GM12878 (cell line): ENCODE measurements around the gene NUP214.

Source experiments
- CTCF ChIP-seq, 3 experiments: IDR thresholded peaks in 2 of 3; conservative IDR thresholded peaks in 1 of 3; 2 replicates each; pipeline ENCODE4 v1.5.1; 2011; ENCODE audit warnings: low read depth in 3 of 3, low read length in 3 of 3, mild to moderate bottlenecking in 3 of 3, control low read depth in 2 of 3, moderate library complexity in 2 of 3, inconsistent platforms in 1 of 3, mixed read lengths in 1 of 3; ENCODE audit not compliant: control insufficient read depth in 2 of 3, insufficient read depth in 1 of 3; ENCODE audit errors: extremely low read depth in 1 of 3
- POU2F2 ChIP-seq: IDR thresholded peaks from 3 replicates; pipeline ENCODE4 v1.6.1; 2011; ENCODE audit warnings: low read depth, mild to moderate bottlenecking, low read length, borderline replicate concordance
- RAD21 ChIP-seq: IDR thresholded peaks from 2 replicates; pipeline ENCODE4 v1.6.1; 2011; ENCODE audit warnings: mild to moderate bottlenecking, low read depth, low read length, moderate library complexity; ENCODE audit not compliant: insufficient read depth
- SMC3 ChIP-seq: IDR thresholded peaks from 2 replicates; pipeline ENCODE4 v1.6.1; 2011; ENCODE audit warnings: low read length, improper control_type of control experiment, borderline replicate concordance
- YY1 ChIP-seq: IDR thresholded peaks from 2 replicates; pipeline ENCODE4 v1.6.1; 2011; ENCODE audit warnings: low read depth, mild to moderate bottlenecking, low read length
- ZNF274 ChIP-seq: IDR thresholded peaks from one replicate; pipeline ENCODE4 v1.8.0; 2011; ENCODE audit not compliant: insufficient read length, insufficient read depth

- TF ChIP-seq SMC3, result no peak
- no peak for TF ChIP-seq YY1
- TF ChIP-seq CTCF (IDR thresholded peaks at IDR 0.05 in 2 of 3, conservative IDR thresholded peaks at IDR 0.05 in 1 of 3; ENCODE audit: control insufficient read depth in 2 of 3, extremely low read depth in 1 of 3, insufficient read depth in 1 of 3, low read depth in 3 of 3, low read length in 3 of 3), result no peak
- TF ChIP-seq RAD21, result no peak
- no peak for TF ChIP-seq POU2F2
- TF ChIP-seq ZNF274, result no peak
Observed at GRCh38 chr9:131187957-131188356, 62.6 kb downstream of the NUP214 start.
